ENCODE data around the gene SLC35F6. TPM values are rescaled to one million over a fixed set of nuclear protein-coding genes. Genes with fewer than 3 reads are reported as not detected.

Gene SLC35F6
- total RNA-seq, 3 donors from 2014 or later = 32.8 to 57.3 (median 55.1) TPM

GRCh38 chr2:26765475-26766200, 1.6 kb downstream of the SLC35F6 start:
- Histone ChIP-seq H3K4me3 (peak overlapping the region; percentile 77 to 87 (median 82)), H3K4me1 (peaks cover 8 to 19% of the 10 kb centered on the region in 2 donors), H3K27ac (peak overlapping the region; percentile 93 to 94), H3K36me3 (no peaks in the 10 kb centered on the region), H3K9me3 (no peaks in the 10 kb centered on the region), H3K27me3 (no peaks in the 10 kb centered on the region)
- no peak for DNase-seq (ENCODE audit: low spot score in 2 of 2)
- intact Hi-C loops (cut with DNase I; ENCODE audit: low total_unique reads) = no loop called here
- TF ChIP-seq CTCF (IDR thresholded peaks at IDR 0.05) (no peak), POLR2AphosphoS5 (IDR thresholded peaks at IDR 0.05) (no peak), POLR2A (IDR thresholded peaks at IDR 0.05) (no peak)

DNA sequence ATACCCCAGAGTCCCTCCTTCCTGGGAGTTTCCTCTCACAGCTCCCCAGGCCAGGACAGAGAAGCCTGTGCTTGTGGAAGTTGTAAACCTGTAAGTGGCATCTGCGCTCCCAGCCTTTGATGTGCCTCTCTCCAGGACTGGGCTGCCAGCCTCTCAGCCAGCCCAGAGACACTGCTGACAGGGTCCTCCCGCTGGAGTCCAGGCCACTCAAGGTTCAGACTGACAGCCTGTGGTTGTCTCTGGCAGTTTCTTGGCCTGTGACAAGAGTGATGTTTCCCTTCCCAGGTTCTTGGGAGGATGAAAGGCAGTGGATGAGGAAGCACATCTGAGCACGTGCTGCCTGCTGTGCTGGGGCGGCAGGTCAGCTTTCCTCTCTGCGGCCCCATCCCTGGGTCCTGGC, 3.0 kb downstream of the SLC35F6 start:
- peaks cover 23 to 30% of the 10 kb centered on the region in 2 donors for H3K4me1 ChIP-seq
- no peaks in the 10 kb centered on the region for H3K36me3 ChIP-seq
- H3K27ac ChIP-seq = peak overlapping the region; percentile 79 to 90
- no peaks in the 10 kb centered on the region for H3K9me3 ChIP-seq
- no peak overlapping the region for H3K4me3 ChIP-seq
- no peak for DNase-seq (ENCODE audit: low spot score in 2 of 2)
- TF ChIP-seq POLR2AphosphoS5 (IDR thresholded peaks at IDR 0.05) (no peak), CTCF (IDR thresholded peaks at IDR 0.05) (no peak), POLR2A (IDR thresholded peaks at IDR 0.05) (no peak)
- H3K27me3 ChIP-seq = no peaks in the 10 kb centered on the region
- intact Hi-C loops (cut with DNase I; ENCODE audit: low total_unique reads) = no loop called here

DNA sequence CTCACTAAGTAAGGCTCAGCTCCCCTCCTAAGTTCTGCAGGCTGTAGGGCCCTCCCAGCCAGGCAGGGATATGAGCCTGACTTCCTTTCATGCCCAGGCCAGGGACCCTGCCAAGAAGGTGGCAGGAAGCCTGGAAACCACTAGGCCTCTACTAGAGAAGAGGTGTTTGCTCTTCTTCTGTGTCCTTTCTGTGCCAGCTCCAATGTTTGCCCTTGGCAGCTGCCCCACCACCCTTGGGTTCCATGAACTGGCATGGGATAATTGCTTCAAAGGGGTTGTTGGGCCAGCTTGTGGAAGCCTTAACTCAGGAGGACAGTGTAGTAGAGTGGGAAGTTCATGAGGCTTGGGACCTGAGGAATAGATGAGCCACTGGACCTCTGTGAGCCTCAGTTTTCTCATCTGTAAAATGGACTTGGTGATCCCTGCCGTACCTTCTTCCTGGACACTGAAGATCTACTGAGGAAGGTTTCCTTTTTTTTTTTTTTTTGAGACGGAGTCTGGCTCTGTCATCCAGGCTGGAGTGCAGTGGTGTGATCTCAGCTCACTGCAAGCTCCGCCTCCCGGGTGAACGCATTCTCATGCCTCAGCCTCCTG, 3.9 kb downstream of the SLC35F6 start:
- no peaks in the 10 kb centered on the region for H3K9me3 ChIP-seq
- H3K27me3 ChIP-seq = no peaks in the 10 kb centered on the region
- no peak for DNase-seq (ENCODE audit: low spot score in 2 of 2)
- no peak for TF ChIP-seq CTCF (IDR thresholded peaks at IDR 0.05)
- TF ChIP-seq POLR2A (IDR thresholded peaks at IDR 0.05) = no peak
- TF ChIP-seq POLR2AphosphoS5 (IDR thresholded peaks at IDR 0.05) = no peak
- no peak overlapping the region for H3K4me3 ChIP-seq
- H3K27ac ChIP-seq = peak overlapping the region; percentile 79 to 90
- H3K36me3 ChIP-seq = no peaks in the 10 kb centered on the region
- peaks cover 26 to 39% of the 10 kb centered on the region in 2 donors for H3K4me1 ChIP-seq
- intact Hi-C loops (cut with DNase I; ENCODE audit: low total_unique reads) = no loop called here

DNA sequence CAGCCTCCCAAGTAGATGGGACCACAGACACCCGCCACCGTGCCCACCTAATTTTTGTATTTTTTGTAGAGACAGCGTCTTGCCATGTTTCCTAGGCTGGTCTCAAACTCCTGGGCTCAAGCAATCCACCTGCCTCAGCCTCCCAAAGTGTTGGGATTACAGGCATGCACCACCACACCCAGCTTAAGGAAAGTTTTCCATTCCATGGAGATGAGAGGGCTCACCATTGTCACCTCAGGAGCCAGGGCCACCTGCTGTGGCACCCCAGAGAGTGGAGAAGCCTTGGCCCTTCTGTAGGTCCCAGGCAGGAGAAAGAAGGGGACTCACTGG, 4.6 kb downstream of the SLC35F6 start:
- no peaks in the 10 kb centered on the region for H3K36me3 ChIP-seq
- TF ChIP-seq POLR2AphosphoS5 (IDR thresholded peaks at IDR 0.05) = no peak
- no peak for DNase-seq (ENCODE audit: low spot score in 2 of 2)
- intact Hi-C loops (cut with DNase I; ENCODE audit: low total_unique reads) = no loop called here
- peaks cover 26 to 39% of the 10 kb centered on the region in 2 donors for H3K4me1 ChIP-seq
- H3K4me3 ChIP-seq = peak overlapping the region in 1 of 3 donors; percentile 52
- peak overlapping the region; percentile 90 to 97 for H3K27ac ChIP-seq
- H3K27me3 ChIP-seq = no peaks in the 10 kb centered on the region
- no peaks in the 10 kb centered on the region for H3K9me3 ChIP-seq

- H3K27me3 ChIP-seq = no peaks in the 10 kb centered on the region
- H3K9me3 ChIP-seq = no peaks in the 10 kb centered on the region
- peak overlapping the region in 1 of 3 donors; percentile 52 for H3K4me3 ChIP-seq
- DNase-seq (ENCODE audit: low spot score in 2 of 2) = peak; percentile 78 to 82
- intact Hi-C loops (cut with DNase I; ENCODE audit: low total_unique reads) = no loop called here
- TF ChIP-seq CTCF (IDR thresholded peaks at IDR 0.05) = no peak
- TF ChIP-seq POLR2A (IDR thresholded peaks at IDR 0.05) = no peak
- TF ChIP-seq POLR2AphosphoS5 (IDR thresholded peaks at IDR 0.05) = peak; percentile 16 to 82 (median 57)
- peaks cover 26 to 39% of the 10 kb centered on the region in 2 donors for H3K4me1 ChIP-seq
- H3K36me3 ChIP-seq = no peaks in the 10 kb centered on the region
- H3K27ac ChIP-seq = peak overlapping the region; percentile 90 to 97
Observed at GRCh38 chr2:26769089-26769761, 5.1 kb downstream of the SLC35F6 start.

Measured in breast epithelium (tissue), 4 donors.